Activated T-cell treated with anti-CD3 and anti-CD28 coated beads, Interleukin-2, amount 50 U/mL, for 1 hour (primary cell): Measurements from ENCODE around the gene SOD1.

Experiments
- DNase-seq: peaks from one replicate; pipeline ENCODE4 v3.0.0-alpha.2; 2020

The SOD1 gene

GRCh38 chr21:31686272-31686915, 26.9 kb downstream of the SOD1 start:
- DNase-seq: no peak

- DNase-seq: no peak
Observed at GRCh38 chr21:31687108-31687507, 27.6 kb downstream of the SOD1 start.

- no peak for DNase-seq
Observed at GRCh38 chr21:31688603-31689368, 29.3 kb downstream of the SOD1 start.

DNA sequence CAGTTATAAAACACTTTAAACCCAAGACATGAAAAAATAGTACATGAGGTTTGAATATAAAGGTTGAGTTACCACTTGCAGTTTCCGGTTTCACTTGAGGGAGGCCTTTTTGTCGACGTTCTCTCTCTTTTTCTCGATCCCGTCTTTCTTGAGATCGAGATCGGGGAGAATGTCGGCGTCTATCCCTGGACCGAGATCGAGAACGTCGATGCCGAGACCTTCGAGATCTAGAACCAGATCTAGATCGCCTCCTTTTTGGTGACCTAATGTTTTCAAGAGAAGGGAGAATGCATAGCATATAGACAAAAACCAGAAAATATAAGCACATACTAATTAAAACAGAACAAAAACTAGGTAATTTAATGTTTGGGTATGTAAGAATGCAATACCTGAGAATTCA, 33.7 kb downstream of the SOD1 start:
- no peak for DNase-seq

- DNase-seq: no peak
Observed at GRCh38 chr21:31696424-31696823, 36.9 kb downstream of the SOD1 start.

- no peak for DNase-seq
Observed at GRCh38 chr21:31698461-31698860, 39.0 kb downstream of the SOD1 start.

DNA sequence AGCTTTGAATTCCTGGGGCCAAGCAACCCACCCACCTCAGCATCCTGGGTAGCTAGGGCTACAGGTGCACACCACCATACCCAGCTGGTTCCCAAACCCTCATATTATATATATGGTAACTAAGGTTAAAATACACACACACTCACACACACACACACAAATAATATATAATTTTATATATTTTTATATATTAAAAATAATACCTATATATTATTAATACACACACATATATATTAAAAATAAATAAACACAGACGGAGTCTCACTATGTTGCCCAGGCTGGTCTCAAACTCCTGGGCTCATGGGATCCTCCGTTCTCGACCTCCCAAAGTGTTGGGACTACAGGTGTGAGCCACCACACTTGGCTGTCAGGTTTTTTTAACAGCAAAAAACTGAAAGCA, 40.5 kb downstream of the SOD1 start:
- no peak for DNase-seq

DNA sequence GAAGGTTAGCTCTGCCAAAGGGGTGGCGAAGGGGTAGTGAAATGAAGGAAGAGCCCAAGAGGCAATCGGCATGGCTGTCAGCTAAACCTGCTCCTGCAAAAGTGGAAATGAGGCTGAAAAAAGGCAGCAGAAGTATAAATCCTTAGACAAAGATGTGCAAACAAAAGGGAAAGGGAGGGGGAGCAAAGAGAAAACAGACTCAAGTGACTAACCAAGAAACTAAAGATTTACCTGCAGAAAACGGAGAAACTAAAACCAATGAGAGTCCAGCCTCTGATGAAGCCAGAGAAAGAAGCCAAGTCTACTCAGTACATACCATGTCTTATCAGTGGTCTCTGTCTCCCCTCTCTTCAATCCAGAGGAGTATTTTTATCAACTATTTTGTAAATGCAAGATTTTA, 47.1 kb downstream of the SOD1 start:
- no peak for DNase-seq

GRCh38 chr21:31707499-31707898, 48.0 kb downstream of the SOD1 start:
- no peak for DNase-seq

DNA sequence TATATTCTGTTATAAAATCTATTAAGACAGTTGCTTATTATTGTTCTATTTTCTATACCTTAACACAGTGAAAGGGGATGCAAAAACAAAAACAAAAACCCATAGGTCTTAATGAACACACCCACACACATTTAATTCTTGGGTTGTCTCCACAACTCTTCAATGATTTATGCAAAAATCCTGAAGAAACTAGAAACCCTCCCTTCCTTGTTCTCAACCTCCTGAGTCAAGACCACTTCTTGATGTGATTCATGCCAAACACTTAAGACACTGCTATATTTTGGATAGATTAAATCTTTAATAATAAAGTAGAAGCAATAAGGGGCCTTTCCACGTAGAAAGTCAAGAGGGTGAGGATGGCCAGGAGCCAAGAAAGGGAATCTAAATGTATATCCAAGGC, 49.0 kb downstream of the SOD1 start:
- DNase-seq: no peak

DNA sequence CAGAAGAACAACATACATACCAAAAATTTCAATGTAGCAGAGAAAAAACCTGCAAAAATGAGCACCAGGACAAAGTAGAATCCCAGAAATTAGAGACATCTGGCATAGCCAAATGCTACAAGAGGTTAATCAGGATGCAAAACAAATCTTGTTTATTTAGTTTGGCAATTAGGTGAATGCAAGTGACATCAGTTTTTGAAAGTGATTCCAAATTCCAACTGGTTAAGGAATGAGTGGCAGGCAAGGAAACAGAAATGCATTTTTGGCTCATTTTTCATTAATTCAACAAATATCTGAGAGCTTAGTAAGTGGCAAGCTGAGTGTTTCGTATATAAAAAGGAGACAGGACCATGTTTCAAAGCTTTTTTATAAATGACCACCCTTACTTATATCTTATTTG, 51.1 kb downstream of the SOD1 start:
- DNase-seq: no peak

DNA sequence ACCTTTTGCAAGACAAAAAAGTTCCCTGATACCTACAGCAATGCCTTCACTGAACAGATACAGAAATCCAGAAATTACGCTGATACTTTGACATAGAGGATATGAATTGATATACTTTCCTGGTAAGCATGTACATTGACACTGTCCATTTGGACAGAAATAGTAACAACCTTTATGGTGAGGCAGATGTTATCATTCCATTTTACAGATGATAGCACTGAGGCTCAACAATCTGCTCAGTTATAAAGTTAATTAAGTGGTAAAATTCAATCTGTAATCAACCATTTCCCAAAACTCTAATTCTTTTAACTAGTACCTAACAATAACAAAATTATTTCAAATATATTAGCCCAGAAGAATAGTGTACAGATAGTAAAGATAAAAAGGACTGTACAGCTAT, 51.8 kb downstream of the SOD1 start:
- no peak for DNase-seq

DNA sequence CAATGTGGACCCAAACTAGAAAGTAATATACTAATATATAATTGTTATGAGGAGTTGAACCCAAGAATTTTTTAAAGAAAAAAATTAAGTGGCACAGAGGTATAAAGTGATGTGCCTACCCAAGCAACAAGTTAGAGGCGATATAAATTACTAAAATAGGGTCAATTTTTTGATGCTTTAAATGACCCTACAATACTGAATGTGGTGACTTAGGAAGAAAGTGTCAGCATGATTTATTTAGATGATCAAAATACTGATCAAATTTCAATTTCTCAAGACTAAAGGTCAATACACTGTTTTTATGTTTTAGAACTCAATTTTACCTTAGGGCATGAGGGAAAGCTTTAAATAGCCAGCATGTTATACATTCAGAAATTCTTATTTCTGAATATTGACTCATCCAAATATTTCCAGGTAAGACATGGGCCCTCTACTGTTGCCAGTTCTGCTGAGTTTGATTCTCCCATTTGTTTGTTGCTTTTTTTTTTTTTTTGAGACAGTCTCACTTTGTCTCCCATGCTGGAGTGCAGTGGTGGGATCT, 52.3 kb downstream of the SOD1 start:
- DNase-seq: no peak

DNA sequence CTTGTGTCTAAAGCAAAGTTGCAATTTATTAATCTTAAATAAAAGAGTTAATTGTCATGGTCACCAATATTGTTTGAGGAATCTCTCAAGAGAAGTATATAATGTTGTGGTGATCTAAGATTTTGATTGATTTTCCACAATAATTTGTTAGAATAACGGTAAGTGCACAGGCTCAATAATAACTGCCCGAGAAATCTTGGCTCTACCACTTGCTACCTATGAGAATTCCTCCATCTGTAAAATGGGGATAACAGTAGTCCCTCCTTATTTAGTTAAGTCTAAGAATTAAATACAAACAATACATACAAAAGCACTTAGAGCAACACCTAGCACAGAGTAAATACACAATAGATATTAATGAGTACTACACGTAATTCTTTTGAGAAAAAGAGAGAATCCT, 53.6 kb downstream of the SOD1 start:
- no peak for DNase-seq

DNA sequence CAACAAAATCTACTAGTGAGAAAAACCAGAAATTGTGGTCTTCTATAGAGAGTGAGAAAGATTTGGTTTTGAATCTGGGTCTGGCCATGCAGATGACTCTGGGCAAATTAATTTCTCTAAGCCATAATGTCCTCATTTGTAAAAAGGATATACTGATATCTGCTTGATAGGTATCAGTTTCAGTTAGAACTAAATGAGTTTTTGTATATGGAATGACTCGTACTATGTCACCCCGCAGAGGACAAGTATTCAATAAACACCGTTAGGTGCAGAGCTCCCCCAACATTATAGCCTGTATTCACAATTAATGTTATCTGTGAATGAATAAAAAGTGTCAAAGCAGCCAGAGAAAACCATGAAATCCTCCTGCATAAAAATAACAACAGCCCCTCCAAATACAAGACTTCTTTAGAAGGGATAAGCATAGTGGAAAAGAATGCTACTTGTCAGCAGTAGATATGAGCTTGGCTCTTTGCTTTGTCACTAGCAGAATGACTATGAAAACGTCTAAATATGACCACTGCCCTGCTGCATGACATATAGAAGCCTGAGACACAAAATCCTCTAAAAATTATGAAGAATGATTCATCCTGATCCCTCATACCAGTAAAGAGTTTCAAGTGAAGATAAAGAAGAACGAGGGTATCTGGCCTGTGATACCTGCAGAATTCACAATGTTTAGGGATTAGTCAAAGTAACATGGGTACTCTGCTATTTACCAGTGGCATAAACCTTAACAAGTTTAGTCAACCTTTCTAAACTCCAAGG, 54.7 kb downstream of the SOD1 start:
- no peak for DNase-seq

DNA sequence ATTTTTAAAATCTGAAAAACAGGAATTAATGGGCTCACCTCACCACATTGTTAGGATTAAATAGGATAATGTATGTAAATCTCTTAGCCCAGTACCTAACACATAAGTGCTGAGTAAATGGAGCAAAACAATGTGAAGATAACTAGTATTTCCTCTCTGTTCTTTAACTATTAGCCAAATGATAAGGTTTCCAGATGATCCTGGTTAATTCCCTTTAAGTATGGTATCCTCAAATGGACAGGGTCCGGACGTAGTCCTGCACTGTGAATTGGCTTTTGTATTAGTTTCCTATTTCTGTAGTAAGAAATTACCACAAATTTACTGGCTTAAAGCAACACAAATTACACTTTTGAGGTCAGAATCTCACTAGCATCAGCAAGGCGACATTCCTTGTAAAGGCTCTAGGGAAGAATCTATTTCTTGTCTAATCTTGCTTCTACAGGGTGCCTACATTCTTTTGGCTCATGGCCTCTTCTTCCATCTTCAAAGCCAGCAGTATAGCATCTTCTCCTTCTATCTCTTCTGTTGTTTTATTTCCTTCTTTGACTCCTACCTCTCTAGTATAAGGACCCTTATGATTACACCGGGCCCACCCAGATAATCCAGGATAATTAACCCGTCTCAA, 55.4 kb downstream of the SOD1 start:
- DNase-seq: no peak

GRCh38 chr21:31716106-31716505, 56.6 kb downstream of the SOD1 start:
- no peak for DNase-seq
